Effector CD8-positive, alpha-beta T cell (primary cell): Measurements from ENCODE around the gene CD82.

Experiments
- DNase-seq: peaks from one replicate; lab custom pipeline; 2025; lab: John Stamatoyannopoulos, UW

The CD82 gene

GRCh38 chr11:44600839-44601383 lies 35.4 kb downstream of the CD82 start:
- no peak for DNase-seq

GRCh38 chr11:44601471-44602370 lies 36.3 kb downstream of the CD82 start:
- no peak for DNase-seq

GRCh38 chr11:44602891-44603310 lies 37.4 kb downstream of the CD82 start:
- DNase-seq: no peak

- DNase-seq: no peak
These were observed 38.7 kb downstream of the CD82 start for GRCh38 chr11:44604171-44604581.

GRCh38 chr11:44605068-44605708 lies 39.7 kb downstream of the CD82 start:
- no peak for DNase-seq

GRCh38 chr11:44605965-44606364 lies 40.5 kb downstream of the CD82 start:
- no peak for DNase-seq

GRCh38 chr11:44606472-44606871 lies 41.0 kb downstream of the CD82 start:
- DNase-seq: no peak

- no peak for DNase-seq
These were observed 42.0 kb downstream of the CD82 start for GRCh38 chr11:44607319-44607962.

GRCh38 chr11:44607987-44608386 lies 42.5 kb downstream of the CD82 start:
- DNase-seq: no peak

GRCh38 chr11:44608651-44608990 lies 43.2 kb downstream of the CD82 start:
- DNase-seq: no peak

- no peak for DNase-seq
These were observed 43.7 kb downstream of the CD82 start for GRCh38 chr11:44608991-44609782.

GRCh38 chr11:44609783-44610155 lies 44.3 kb downstream of the CD82 start:
- no peak for DNase-seq

GRCh38 chr11:44610186-44610955 lies 44.9 kb downstream of the CD82 start:
- no peak for DNase-seq

GRCh38 chr11:44611088-44611487 lies 45.6 kb downstream of the CD82 start:
- DNase-seq: no peak

GRCh38 chr11:44611687-44612434 lies 46.4 kb downstream of the CD82 start:
- peak; percentile 19 for DNase-seq

- no peak for DNase-seq
These were observed 47.7 kb downstream of the CD82 start for GRCh38 chr11:44613153-44613552.

GRCh38 chr11:44614281-44614775 lies 48.9 kb downstream of the CD82 start:
- DNase-seq: no peak

- no peak for DNase-seq
These were observed 49.7 kb downstream of the CD82 start for GRCh38 chr11:44615041-44615755.
